ENCODE data around the gene SPRY2.

The SPRY2 gene

DNA sequence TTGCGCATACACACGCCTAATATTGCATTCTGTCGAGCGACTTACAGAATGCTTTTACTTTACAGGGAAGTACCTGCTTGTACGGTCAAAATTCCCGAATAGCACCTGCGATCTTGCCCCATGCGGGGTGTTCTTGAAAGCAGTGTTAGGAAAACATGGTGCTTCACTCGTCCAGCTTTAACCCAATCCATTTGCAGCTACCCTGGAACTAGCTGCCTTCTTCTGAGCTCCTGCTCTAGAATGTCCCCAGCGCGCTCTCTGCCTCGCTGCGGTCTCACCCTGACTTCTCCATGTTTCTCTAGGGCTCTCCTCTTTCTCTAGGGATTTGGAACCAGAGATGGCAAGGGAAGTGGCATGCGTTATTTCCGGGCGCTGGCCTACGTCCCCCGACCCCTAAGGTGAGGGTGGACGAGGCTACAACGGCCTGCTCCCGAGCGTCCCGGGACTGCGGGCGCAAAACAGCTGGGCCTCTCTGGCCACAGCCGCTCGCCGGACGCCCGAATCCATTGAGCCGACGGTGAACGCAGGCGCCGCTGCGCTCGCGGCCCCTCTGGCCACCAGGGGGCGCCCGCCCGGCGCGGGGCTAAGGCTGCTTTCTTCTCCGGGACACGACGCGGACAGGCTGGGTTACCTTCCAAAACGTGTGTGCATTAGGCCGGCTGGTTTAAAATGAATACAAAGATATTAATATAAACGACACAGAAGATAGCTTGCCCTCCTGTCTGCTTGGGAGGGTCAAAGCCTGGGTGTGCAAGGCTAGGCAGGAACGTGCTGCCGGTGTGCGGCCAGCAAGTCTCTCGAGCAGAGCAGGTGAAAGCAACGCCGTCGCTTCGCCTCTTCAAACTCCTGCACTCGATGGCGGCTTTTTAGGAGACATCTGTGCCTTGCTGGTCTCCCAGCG lies 1.8 kb upstream of the SPRY2 start:
- Histone ChIP-seq H3K4me3 (ENCODE audit: severe bottlenecking) (peak overlapping the region; percentile 81), H3K9me3 (ENCODE audit: severe bottlenecking) (no peaks in the 10 kb centered on the region), H3K27me3 (ENCODE audit: insufficient read depth, poor library complexity, severe bottlenecking) (no peaks in the 10 kb centered on the region), H3K36me3 (ENCODE audit: low read depth) (no peaks in the 10 kb centered on the region), H3K4me1 (ENCODE audit: insufficient read depth, poor library complexity, severe bottlenecking) (no peaks in the 10 kb centered on the region), H3K27ac (ENCODE audit: poor library complexity, severe bottlenecking) (peak overlapping the region; percentile 80)
- ATAC-seq (ENCODE audit: low read depth) (peak; percentile 49), DNase-seq (ENCODE audit: low spot score) (peak; percentile 65)
- TF ChIP-seq, protein P1, sequence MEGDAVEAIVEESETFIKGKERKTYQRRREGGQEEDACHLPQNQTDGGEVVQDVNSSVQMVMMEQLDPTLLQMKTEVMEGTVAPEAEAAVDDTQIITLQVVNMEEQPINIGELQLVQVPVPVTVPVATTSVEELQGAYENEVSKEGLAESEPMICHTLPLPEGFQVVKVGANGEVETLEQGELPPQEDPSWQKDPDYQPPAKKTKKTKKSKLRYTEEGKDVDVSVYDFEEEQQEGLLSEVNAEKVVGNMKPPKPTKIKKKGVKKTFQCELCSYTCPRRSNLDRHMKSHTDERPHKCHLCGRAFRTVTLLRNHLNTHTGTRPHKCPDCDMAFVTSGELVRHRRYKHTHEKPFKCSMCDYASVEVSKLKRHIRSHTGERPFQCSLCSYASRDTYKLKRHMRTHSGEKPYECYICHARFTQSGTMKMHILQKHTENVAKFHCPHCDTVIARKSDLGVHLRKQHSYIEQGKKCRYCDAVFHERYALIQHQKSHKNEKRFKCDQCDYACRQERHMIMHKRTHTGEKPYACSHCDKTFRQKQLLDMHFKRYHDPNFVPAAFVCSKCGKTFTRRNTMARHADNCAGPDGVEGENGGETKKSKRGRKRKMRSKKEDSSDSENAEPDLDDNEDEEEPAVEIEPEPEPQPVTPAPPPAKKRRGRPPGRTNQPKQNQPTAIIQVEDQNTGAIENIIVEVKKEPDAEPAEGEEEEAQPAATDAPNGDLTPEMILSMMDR (IDR thresholded peaks at IDR 0.05; ENCODE audit: poor library complexity, severe bottlenecking): peak; percentile 97

DNA sequence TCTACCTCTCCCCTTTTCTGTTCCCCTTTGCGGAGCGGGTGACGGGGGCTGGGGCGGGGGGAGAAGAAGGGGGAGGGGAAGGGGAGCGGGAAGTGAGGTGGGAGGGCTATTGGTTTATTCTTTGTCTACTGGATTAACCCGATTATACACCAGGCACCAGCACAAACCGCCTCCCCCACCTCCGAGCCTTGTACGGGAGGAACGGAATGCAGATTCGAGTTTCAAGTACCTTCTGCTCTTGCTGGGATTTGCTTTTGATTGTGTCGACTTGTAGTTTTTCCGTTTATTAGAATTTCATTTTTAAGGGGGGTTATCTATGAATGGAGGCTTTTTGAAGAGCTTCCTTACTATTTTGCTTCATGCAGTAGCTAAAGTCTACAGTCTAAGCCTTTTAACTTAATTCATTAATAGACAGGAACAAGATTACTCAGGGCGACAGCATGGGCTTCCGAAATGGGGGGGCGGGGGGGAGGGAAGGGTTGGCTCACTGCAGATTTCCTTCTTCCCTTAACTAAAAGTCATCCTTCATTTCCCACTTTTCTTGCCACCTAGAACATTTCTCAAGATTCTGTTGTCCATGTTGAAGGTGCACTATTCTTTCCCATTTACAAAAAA lies 937 bp upstream of the SPRY2 start:
- peaks cover 6% of the 10 kb centered on the region for H3K36me3 ChIP-seq (ENCODE audit: low read depth)
- H3K9me3 ChIP-seq (ENCODE audit: severe bottlenecking): no peaks in the 10 kb centered on the region
- no peak for DNase-seq (ENCODE audit: low spot score)
- TF ChIP-seq, protein P1 (IDR thresholded peaks at IDR 0.05; ENCODE audit: poor library complexity, severe bottlenecking): no peak
- no peak for ATAC-seq (ENCODE audit: low read depth)
- peak overlapping the region; percentile 81 for H3K4me3 ChIP-seq (ENCODE audit: severe bottlenecking)
- no peaks in the 10 kb centered on the region for H3K27me3 ChIP-seq (ENCODE audit: insufficient read depth, poor library complexity, severe bottlenecking)
- peak overlapping the region; percentile 80 for H3K27ac ChIP-seq (ENCODE audit: poor library complexity, severe bottlenecking)
- peaks cover 5% of the 10 kb centered on the region for H3K4me1 ChIP-seq (ENCODE audit: insufficient read depth, poor library complexity, severe bottlenecking)

GRCh38 chr13:80340651-80341100 lies 250 bp downstream of the SPRY2 start:
- ATAC-seq (ENCODE audit: low read depth): peak; percentile 39; the same call in 2 of the 3 replicates
- Histone ChIP-seq H3K27me3 (ENCODE audit: insufficient read depth, poor library complexity, severe bottlenecking) (no peaks in the 10 kb centered on the region), H3K4me3 (ENCODE audit: severe bottlenecking) (peak overlapping the region; percentile 81), H3K9me3 (ENCODE audit: severe bottlenecking) (no peaks in the 10 kb centered on the region), H3K36me3 (ENCODE audit: low read depth) (peaks cover 18% of the 10 kb centered on the region), H3K4me1 (ENCODE audit: insufficient read depth, poor library complexity, severe bottlenecking) (peaks cover 17% of the 10 kb centered on the region), H3K27ac (ENCODE audit: poor library complexity, severe bottlenecking) (peak overlapping the region; percentile 80)
- no peak for DNase-seq (ENCODE audit: low spot score)
- TF ChIP-seq, protein P1 (IDR thresholded peaks at IDR 0.05; ENCODE audit: poor library complexity, severe bottlenecking): no peak

DNA sequence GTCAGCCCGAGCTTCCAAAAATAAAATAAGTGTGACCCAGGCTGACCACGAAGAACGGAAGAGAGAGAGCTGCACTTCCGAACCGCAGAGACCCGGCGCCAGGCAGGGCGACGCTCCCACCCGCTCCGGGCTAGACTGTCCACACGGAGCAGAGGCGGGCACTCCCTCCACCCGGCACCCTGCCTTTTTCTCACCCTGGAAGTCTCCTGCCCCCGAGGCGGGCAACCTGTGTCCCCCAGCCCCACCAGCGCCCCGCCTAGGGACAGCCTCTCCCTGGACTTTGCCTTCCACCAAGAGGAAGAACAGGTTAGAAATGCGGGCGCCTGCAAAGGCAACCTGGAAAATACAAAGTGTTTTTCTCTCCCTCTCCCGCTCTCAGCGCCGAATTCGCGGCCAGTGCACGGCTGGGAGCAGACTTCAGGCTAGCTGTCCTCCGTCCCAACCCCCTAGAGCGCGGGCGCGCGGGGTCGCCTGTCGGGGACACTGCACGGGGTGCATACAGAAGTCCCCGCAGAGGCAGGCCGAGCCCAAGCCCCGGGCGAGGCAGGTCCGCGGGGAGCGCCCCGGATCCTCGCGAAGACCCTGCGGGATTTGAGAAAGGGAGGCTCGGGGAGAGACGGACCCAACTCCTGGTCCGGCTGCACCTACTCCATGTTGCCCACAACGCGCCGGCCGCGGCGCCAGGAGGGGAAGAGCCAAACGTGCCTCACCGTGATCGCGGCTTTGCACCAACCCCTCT lies 845 bp downstream of the SPRY2 start:
- ATAC-seq (ENCODE audit: low read depth) (0 out of 3 replicates have a peak, but pooled peaks have one; percentile 2), DNase-seq (ENCODE audit: low spot score) (no peak)
- Histone ChIP-seq H3K27me3 (ENCODE audit: insufficient read depth, poor library complexity, severe bottlenecking) (no peaks in the 10 kb centered on the region), H3K4me3 (ENCODE audit: severe bottlenecking) (peak overlapping the region; percentile 81), H3K9me3 (ENCODE audit: severe bottlenecking) (no peaks in the 10 kb centered on the region), H3K36me3 (ENCODE audit: low read depth) (peaks cover 24% of the 10 kb centered on the region), H3K27ac (ENCODE audit: poor library complexity, severe bottlenecking) (peak overlapping the region; percentile 80), H3K4me1 (ENCODE audit: insufficient read depth, poor library complexity, severe bottlenecking) (peaks cover 23% of the 10 kb centered on the region)
- TF ChIP-seq, protein P1 (IDR thresholded peaks at IDR 0.05; ENCODE audit: poor library complexity, severe bottlenecking): no peak

All from RWPE2 (cell line).